ENCODE measurements around the gene MAP3K19.
"Not testable (repeated sequence)": the region's sequence is repeated elsewhere in the genome, so short reads cannot be mapped to it uniquely, and the experiment has no call there.

The MAP3K19 gene

GRCh38 chr2:134977104-134977503 lies 70.1 kb downstream of the MAP3K19 start:
- DNase-seq: not testable (repeated sequence)

DNA sequence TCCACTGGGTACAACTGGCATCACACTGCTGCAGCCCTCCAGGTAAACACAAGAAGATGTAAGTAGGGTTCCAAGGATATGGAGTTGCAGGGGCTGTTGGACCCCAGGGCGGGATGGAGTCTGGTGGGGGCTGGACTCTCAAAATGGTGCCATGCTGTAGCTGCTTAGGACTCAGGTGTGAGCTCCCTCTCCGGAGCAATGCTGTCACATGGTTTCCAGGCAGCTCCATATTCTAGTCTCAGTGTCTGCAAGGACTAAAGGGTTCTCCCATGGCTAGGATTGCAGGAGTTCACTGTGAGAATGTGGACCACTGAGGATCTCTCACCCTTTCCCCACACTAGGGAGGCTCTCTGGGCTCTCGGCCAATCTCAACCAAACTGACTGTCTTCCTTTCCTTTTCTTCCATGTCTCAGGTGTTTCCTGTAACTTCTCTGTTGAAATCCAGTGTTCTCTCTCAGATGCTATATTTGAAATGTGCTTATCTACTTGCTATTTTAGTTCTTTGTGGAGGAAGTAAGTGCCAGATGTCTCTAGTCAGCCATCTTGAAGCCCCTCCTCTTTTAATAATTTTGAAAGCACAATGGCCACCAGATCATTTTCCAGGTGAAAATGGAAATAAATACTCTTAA lies 71.1 kb downstream of the MAP3K19 start:
- DNase-seq: peak; percentile 9

DNA sequence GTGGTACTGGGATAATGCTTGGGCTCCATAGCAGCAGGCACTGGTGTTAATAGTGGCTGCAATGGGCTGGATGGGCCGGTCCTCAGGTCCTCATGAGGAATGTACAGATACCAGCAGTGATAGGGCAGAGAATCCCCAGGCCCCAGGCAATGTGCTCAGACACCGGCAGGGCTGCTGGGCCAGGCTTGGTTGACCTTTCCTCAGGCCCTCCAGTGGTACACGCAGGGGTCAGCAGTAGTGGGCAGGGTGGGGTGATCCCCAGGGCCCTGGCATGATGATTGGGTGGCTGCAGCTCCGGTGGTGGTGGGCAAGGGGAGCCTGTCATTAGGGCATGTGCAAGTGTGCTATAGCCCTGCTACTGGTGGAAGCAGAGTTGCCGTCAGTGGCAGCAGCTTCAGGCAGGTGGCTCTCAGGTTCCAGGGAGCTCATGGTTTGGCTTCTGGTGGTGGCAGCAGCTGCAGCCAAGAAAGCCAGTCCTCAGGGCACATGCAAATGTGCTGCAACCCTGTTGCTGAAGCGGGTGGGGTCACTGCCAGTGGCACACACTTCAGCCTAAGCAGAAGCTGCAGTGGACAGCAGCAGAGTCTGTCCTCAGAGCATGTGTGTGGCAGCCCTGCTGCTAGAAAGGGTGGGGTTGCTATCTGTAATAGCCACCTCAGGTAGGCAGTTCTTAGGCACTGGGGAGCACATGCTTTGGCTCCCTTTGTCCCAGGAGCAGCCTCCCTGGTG lies 71.8 kb downstream of the MAP3K19 start:
- DNase-seq: no peak

DNA sequence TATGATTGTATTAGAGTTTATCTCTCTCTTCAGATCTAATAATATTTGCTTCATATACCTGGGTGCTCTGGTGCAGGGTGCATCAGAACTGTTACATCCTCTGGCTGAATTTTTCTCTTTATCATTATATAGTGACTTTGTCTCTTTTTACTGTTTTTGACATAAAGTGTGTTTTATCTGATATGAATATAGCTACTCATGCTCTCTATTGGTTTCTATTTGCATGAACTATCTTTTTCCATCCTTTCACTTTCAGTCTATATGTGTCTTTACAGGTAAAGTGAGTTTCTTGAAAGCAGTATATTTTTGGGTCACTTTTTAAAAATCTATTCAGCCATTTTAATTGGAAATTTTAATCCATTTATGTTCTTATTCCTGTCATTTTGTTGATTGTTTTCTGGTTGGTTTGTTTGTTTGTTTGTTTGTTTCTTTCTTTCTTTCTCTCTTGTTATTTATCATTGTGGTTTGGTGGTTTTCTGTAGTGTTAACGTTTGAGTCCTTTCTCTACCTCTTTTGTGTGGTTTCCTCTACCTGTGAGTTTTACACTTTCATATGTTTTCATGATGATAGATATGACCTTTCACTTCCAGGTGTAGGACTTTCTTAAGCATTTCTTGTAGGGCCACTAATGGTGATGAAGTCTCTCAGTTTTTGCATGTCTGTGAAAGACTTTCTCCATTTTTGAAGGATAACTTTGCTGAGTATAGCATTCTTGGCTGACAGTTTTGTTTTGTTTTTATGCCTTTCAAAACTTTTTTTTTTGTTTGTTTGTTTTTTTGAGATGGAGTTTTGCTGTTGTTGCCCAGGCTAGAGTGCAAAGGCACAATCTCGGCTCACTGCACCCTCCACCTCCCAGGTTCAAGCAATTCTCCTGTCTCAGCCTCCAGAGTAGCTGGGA lies 73.8 kb downstream of the MAP3K19 start:
- no peak for DNase-seq

GRCh38 chr2:134967166-134967565 lies 80.1 kb downstream of the MAP3K19 start:
- not testable (repeated sequence) for DNase-seq

DNA sequence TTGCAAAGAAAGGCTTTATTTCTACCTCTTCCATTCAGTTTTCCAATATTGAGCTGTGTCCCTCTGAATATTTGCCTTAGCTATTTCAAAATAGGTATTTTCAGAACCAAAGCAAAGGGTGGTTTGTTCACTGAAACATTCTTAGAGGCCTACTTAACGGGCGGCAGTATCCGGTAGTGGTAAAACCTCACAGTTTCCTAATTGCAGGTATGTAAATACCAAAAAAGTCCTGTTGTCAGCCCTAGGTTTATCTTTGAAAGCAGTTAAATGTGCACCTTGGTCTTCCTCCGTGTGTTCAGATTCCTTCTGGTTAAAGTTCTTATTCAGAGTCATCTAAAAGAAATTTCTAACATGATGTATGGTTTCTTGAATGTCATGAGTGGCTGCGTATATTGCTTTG lies 89.8 kb downstream of the MAP3K19 start:
- DNase-seq: no peak

DNA sequence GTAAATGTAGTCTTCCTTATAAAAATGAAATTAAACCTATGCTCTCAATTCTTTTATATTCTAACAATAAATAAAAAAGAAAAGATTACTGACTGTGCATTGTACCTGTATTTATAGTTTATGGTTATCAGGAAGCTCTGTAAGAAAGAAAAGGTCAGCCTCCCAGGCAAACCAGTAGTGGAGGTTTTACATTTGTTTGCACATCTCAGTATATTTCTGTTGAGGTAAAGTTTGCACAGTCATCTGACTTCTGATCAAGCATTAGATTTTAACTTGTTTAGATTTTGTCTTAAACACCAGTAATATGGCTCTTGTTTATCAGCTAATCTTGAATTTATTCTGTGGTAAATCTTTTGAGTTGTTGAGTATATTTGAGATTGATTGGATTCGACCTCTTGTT lies 91.5 kb downstream of the MAP3K19 start:
- DNase-seq: no peak

DNA sequence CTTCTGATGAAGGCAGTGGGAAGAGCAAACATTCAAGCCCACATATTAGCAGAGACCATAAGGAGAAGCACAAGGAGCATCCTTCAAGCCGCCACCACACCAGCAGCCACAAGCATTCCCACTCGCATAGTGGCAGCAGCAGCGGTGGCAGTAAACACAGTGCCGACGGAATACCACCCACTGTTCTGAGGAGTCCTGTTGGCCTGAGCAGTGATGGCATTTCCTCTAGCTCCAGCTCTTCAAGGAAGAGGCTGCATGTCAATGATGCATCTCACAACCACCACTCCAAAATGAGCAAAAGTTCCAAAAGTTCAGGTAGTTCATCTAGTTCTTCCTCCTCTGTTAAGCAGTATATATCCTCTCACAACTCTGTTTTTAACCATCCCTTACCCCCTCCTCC lies 93.2 kb downstream of the MAP3K19 start:
- no peak for DNase-seq

DNA sequence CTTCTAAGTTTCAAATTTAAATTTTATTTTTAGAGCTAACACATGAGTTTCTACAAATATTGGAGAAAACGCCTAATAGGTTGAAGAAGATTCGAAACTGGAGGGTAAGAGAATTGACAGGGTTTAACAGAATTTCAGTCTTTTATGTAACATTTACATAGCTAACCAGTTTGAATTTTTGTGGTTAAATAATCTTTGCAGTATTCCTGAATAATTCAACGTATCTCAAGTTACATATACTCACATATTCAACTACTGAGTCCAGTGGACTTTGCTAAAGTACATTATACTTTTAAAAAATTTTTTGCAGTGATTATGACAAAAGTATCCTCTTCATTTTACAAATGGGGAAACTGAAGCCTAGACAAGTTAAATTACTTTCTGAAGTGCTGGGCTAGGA lies 94.6 kb downstream of the MAP3K19 start:
- no peak for DNase-seq

GRCh38 chr2:134950886-134951285 lies 96.4 kb downstream of the MAP3K19 start:
- peak; percentile 12 for DNase-seq

- DNase-seq: no peak
Observed at GRCh38 chr2:134949981-134950708, 97.1 kb downstream of the MAP3K19 start.

DNA sequence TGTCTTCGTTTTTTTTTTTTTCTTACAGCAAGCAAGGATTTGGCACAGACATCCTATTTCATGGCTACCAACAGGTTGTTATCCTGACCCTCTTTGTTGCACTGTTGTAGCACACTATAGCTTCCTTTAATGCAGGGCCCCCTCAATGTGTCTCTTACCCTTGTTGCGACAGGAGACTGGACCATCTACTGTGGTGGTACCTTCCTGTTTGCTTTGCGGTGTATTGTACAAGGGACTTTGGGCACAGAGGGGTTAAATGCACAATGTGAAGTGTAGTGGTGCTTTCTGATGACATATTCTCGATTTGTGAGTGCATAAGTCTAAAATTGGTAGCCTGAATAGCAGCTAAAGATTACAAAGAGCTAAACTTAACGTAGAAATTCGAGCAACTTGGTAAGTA lies 101.2 kb downstream of the MAP3K19 start:
- no peak for DNase-seq

GRCh38 chr2:134944975-134945374 lies 102.3 kb downstream of the MAP3K19 start:
- DNase-seq: no peak

GRCh38 chr2:134943540-134943939 lies 103.7 kb downstream of the MAP3K19 start:
- peak; percentile 87 for DNase-seq

GRCh38 chr2:134936691-134937090 lies 110.6 kb downstream of the MAP3K19 start:
- DNase-seq: no peak

DNA sequence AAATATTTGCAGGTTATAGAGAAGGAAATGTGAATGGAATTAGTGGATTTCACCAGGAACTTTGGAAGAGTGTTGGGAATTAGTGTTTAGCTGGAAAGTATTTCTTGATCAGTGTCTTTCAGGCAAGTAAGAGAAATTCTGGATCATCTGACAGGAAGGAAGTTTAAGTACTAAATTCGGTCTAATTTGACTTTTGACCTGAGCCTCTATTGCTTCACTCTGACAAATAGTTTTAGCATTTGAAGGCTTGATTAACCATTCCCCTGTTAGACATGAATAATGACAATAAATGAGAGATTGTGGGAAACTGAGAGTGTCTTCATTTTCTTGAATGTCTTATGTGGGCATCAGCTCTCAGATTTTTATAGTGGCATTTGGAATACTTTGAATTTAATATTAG lies 112.6 kb downstream of the MAP3K19 start:
- DNase-seq: peak; percentile 16

- DNase-seq: no peak
Observed at GRCh38 chr2:134934150-134934549, 113.1 kb downstream of the MAP3K19 start.

- DNase-seq: no peak
Observed at GRCh38 chr2:134933732-134934131, 113.5 kb downstream of the MAP3K19 start.

DNA sequence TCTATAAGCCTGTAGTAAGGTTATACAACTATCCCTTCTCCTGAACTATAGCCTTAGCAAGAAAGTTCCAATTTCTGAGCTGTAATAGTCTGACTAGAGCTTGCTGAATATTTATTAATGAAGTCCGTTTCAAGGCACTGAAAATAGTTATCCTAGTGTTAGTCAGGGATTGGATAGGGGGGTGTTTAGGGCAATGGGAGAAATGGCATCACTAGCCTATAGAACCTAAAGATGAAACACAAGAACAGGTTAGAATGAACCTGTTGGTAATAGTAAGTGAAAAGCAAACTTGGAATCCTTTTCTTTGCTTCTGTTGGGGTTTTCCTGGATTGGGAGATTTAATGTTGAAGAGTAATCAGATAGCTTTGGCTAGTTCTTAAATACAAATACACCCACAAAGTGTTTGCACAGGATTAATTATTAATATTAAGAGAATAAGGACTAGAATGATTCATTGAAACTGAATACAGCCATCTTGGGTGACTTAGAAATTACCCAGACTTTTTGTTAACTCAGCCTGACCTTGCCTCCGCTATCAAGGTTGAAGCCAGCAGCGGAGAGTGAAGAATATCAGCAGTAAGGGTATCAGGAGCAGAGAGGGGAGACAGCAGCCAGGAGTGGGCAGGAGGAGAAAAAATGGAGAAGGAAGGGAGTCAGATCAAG lies 114.3 kb downstream of the MAP3K19 start:
- DNase-seq: no peak

- DNase-seq: no peak
Observed at GRCh38 chr2:134927195-134927594, 120.1 kb downstream of the MAP3K19 start.

DNA sequence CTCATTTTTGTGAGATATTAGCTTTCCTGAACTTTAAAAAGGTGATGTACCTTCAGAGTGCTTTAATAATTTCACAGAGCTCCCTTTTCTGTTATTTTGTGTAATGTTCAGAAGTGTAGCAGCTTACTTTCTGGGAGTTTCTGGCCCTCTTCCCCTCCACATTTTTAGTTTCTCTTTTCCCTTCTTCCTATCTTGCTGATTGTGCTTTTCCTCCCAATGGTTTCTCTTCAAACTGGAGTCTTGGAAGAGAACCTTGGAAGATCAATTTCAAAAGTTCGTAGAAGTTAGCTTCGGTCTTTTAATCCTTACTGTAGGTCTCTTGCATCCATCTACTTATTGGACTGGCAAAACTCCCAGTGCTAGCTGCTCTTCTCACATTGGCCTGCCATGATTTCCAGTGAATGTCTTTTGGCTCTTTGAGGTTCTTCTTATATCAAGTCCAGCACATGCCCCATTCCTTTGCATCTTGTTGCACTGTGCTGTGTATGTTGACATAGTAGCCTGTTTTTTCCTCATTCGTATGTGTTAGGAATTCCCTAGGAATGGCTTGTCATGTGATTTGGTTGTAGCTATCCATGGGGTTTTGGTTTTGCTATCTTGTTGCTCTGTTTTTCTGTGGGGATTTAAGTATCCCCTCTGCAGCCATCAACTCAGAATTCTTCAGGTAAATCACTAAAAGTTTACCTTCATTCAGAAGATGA lies 120.9 kb downstream of the MAP3K19 start:
- no peak for DNase-seq

DNA sequence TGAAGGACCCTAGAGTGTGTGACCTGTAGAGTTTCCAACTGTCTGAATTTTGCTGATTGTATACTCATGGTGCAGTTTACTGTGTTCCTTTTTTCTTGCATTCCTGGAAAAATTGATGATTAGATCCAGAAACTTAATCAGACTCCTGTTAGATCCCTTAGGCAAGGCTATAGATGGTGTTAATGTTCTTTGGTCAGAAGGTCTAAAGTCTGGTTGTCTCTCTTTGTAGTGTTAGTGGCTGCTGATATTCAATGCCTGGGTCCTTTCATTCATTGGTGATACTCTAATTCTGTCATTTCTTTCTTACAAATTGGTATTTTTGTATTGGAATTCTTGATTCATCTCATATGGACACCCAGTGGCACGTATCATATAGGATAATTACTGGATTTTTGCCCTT lies 122.3 kb downstream of the MAP3K19 start:
- DNase-seq: no peak

Data from MV-4-11 (cell line).